Measurements from ENCODE around the gene TRPV6. TPM values are rescaled to one million over a fixed set of nuclear protein-coding genes. Genes with fewer than 3 reads are reported as not detected.

Gene TRPV6
- total RNA-seq, 6 experiments from 2014 or later = not detected

GRCh38 chr7:142899661-142900060 is 14.1 kb upstream of the TRPV6 start:
- Mint-ChIP-seq H3K9me3 (no peaks in the 10 kb centered on the region), H3K36me3 (ENCODE audit: low read depth) (no peaks in the 10 kb centered on the region), H3K4me3 (no peak overlapping the region), H3K27ac (no peak overlapping the region), H3K4me1 (ENCODE audit: low read depth) (no peaks in the 10 kb centered on the region), H3K27me3 (ENCODE audit: insufficient read depth) (peaks cover 14% of the 10 kb centered on the region)
- no peak for DNase-seq
- no peak for TF ChIP-seq CTCF (IDR thresholded peaks at IDR 0.05)

- DNase-seq = no peak
- no peak overlapping the region for H3K27ac Mint-ChIP-seq
- H3K27me3 Mint-ChIP-seq (ENCODE audit: insufficient read depth) = peaks cover 14% of the 10 kb centered on the region
- no peak for TF ChIP-seq CTCF (IDR thresholded peaks at IDR 0.05)
- H3K4me1 Mint-ChIP-seq (ENCODE audit: low read depth) = no peaks in the 10 kb centered on the region
- H3K4me3 Mint-ChIP-seq = no peak overlapping the region
- H3K9me3 Mint-ChIP-seq = no peaks in the 10 kb centered on the region
- H3K36me3 Mint-ChIP-seq (ENCODE audit: low read depth) = no peaks in the 10 kb centered on the region
Measured at GRCh38 chr7:142898377-142899170, 13.0 kb upstream of the TRPV6 start.

- TF ChIP-seq CTCF (IDR thresholded peaks at IDR 0.05) = no peak
- H3K9me3 Mint-ChIP-seq = no peaks in the 10 kb centered on the region
- H3K36me3 Mint-ChIP-seq (ENCODE audit: low read depth) = no peaks in the 10 kb centered on the region
- H3K4me3 Mint-ChIP-seq = no peak overlapping the region
- H3K27ac Mint-ChIP-seq = no peak overlapping the region
- peaks cover 14% of the 10 kb centered on the region for H3K27me3 Mint-ChIP-seq (ENCODE audit: insufficient read depth)
- DNase-seq = no peak
- no peaks in the 10 kb centered on the region for H3K4me1 Mint-ChIP-seq (ENCODE audit: low read depth)
Measured at GRCh38 chr7:142897691-142898090, 12.1 kb upstream of the TRPV6 start.

GRCh38 chr7:142896741-142897379 is 11.3 kb upstream of the TRPV6 start:
- no peak for DNase-seq
- Mint-ChIP-seq H3K4me1 (ENCODE audit: low read depth) (no peaks in the 10 kb centered on the region), H3K27me3 (ENCODE audit: insufficient read depth) (peaks cover 14% of the 10 kb centered on the region), H3K4me3 (no peak overlapping the region), H3K36me3 (ENCODE audit: low read depth) (no peaks in the 10 kb centered on the region), H3K9me3 (no peaks in the 10 kb centered on the region), H3K27ac (no peak overlapping the region)
- no peak for TF ChIP-seq CTCF (IDR thresholded peaks at IDR 0.05)

GRCh38 chr7:142896151-142896550 is 10.6 kb upstream of the TRPV6 start:
- Mint-ChIP-seq H3K27ac (no peak overlapping the region), H3K36me3 (ENCODE audit: low read depth) (no peaks in the 10 kb centered on the region; the same call in 1 of the 2 replicates), H3K9me3 (no peaks in the 10 kb centered on the region)

More at GRCh38 chr7:142896151-142896550, 10.6 kb upstream of the TRPV6 start:
- Mint-ChIP-seq H3K4me1 (ENCODE audit: low read depth) (no peaks in the 10 kb centered on the region), H3K4me3 (no peak overlapping the region), H3K27me3 (ENCODE audit: insufficient read depth) (peaks cover 13% of the 10 kb centered on the region)
- DNase-seq = no peak
- no peak for TF ChIP-seq CTCF (IDR thresholded peaks at IDR 0.05)
